Measurements from ENCODE around the gene MED4.

- TF ChIP-seq CTCF (conservative IDR thresholded peaks at IDR 0.05 in 1 of 2, IDR thresholded peaks at IDR 0.05 in 1 of 2; ENCODE audit: low read depth in 1 of 2, low read length in 2 of 2) = no peak
- TF ChIP-seq EZH2 (IDR thresholded peaks at IDR 0.05; ENCODE audit: low read length, missing control alignments) = no peak
These were observed 2.9 kb upstream of the MED4 start for GRCh38 chr13:48097793-48098192.
